Fibroblast of lung (primary cell): ENCODE results near the gene CPNE8. TPM values are rescaled to one million over a fixed set of nuclear protein-coding genes. Genes with fewer than 3 reads are reported as not detected.

Experiments used
- DNase-seq, 2 donors: peaks; one replicate each; pipeline versions ENCODE4 v3.0.0 to v3.0.0-alpha.2; 2010; ENCODE audit warnings: low read depth in 2 of 2
- H2AFZ ChIP-seq: 2 replicates; pipeline ENCODE4 v1.5.1; 2012; ENCODE audit warnings: low read length, control low read depth, inconsistent platforms
- H3K27ac ChIP-seq: 2 replicates; pipeline ENCODE4 v1.5.1; 2011; ENCODE audit warnings: low read length, control low read depth; ENCODE audit not compliant: insufficient read depth
- H3K27me3 ChIP-seq: 2 replicates; pipeline ENCODE4 v1.5.1; 2011; ENCODE audit warnings: mild to moderate bottlenecking, low read length; ENCODE audit not compliant: control insufficient read depth, insufficient read depth
- H3K36me3 ChIP-seq: 2 replicates; pipeline ENCODE4 v1.5.1; 2011; ENCODE audit warnings: low read length; ENCODE audit not compliant: control insufficient read depth, insufficient read depth
- H3K4me1 ChIP-seq: 2 replicates; pipeline ENCODE4 v1.5.1; 2011; ENCODE audit warnings: low read length; ENCODE audit not compliant: control insufficient read depth, insufficient read depth; ENCODE audit errors: extremely low read depth
- H3K4me2 ChIP-seq: 2 replicates; pipeline ENCODE4 v1.5.1; 2011; ENCODE audit warnings: low read length, control low read depth; ENCODE audit not compliant: insufficient read depth; ENCODE audit errors: extremely low read depth
- H3K4me3 ChIP-seq, 4 experiments: fragments of 200-600 bp in 1 of 4; sonication (generic) in 1 of 4; replicated peaks in 1 of 4; 2 replicates each; pipeline ENCODE4 v1.5.1; 2011 to 2016; ENCODE audit warnings: low read length in 4 of 4, low read depth in 3 of 4, mild to moderate bottlenecking in 3 of 4, control low read depth in 2 of 4, inconsistent platforms in 1 of 4, mixed read lengths in 1 of 4; ENCODE audit not compliant: insufficient read depth in 1 of 4; ENCODE audit errors: control extremely low read depth in 1 of 4
- H3K79me2 ChIP-seq: 2 replicates; pipeline ENCODE4 v1.5.1; 2012; ENCODE audit warnings: mild to moderate bottlenecking, low read length, inconsistent platforms; ENCODE audit not compliant: control insufficient read depth, insufficient read depth
- H3K9ac ChIP-seq: 2 replicates; pipeline ENCODE4 v1.5.1; 2011; ENCODE audit warnings: mild to moderate bottlenecking, low read length, control low read depth; ENCODE audit not compliant: insufficient read depth
- H3K9me3 ChIP-seq: 2 replicates; pipeline ENCODE4 v1.5.1; 2012; ENCODE audit warnings: low read depth, low read length; ENCODE audit not compliant: control insufficient read depth, insufficient read depth
- H4K20me1 ChIP-seq: 2 replicates; pipeline ENCODE4 v1.5.1; 2011; ENCODE audit warnings: low read length; ENCODE audit not compliant: control insufficient read depth, insufficient read depth; ENCODE audit errors: extremely low read depth
- EZH2 ChIP-seq: IDR thresholded peaks from 2 replicates; pipeline ENCODE4 v1.5.1; 2012; ENCODE audit warnings: low read length, control low read depth, mild to moderate bottlenecking; ENCODE audit errors: missing control alignments
- polyA plus RNA-seq, 2 donors: library from polyadenylated mRNA; depleted of rRNA in 1 of 2; stranded (reverse) in 1 of 2; unstranded in 1 of 2; fragments of >200 nt; gene quantifications; 2 replicates each; pipeline ENCODE4 v1.2.1, GENCODE V29; 2011 to 2012; ENCODE audit warnings: missing spikeins in 1 of 2
- total RNA-seq: library from RNA; depleted of rRNA; stranded (reverse); fragments of >200 nt; gene quantifications from 2 replicates; pipeline ENCODE4 v1.2.1, GENCODE V29; 2014
- TF ChIP-seq, protein P1 (sequence below), 2 donors: IDR thresholded peaks in 1 of 2; conservative IDR thresholded peaks in 1 of 2; 1 replicate in 1 of 2; 2 replicates in 1 of 2; pipeline ENCODE4 v1.5.1; 2011 to 2012; ENCODE audit warnings: low read length in 2 of 2, control low read depth in 1 of 2, inconsistent platforms in 1 of 2, low read depth in 1 of 2, mild to moderate bottlenecking in 1 of 2

Gene CPNE8
- total and polyA plus RNA-seq, 2 donors (not counting 1 experiment from before 2014, with no cell fraction given), result 9.8 to 13.4 TPM

DNA sequence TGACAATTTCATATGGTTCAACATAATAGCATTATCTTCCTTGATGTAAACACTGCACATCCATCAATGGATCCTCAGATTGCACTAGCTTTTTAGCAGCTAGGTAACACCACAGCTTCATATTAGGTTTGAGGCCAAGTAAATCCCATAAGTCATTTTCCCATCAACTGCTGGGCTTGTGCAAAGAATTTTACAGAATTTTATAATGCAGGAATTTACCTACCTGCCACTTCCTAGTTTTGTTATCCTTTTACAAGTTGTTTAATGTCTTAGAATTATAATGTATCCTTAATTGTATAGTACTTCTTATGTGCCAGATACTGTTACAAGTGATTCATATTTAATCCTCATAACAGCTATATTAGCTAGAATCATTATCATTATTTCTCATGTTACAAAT is 36.4 kb downstream of the CPNE8 start:
- no peak for TF ChIP-seq EZH2
- TF ChIP-seq, protein P1, sequence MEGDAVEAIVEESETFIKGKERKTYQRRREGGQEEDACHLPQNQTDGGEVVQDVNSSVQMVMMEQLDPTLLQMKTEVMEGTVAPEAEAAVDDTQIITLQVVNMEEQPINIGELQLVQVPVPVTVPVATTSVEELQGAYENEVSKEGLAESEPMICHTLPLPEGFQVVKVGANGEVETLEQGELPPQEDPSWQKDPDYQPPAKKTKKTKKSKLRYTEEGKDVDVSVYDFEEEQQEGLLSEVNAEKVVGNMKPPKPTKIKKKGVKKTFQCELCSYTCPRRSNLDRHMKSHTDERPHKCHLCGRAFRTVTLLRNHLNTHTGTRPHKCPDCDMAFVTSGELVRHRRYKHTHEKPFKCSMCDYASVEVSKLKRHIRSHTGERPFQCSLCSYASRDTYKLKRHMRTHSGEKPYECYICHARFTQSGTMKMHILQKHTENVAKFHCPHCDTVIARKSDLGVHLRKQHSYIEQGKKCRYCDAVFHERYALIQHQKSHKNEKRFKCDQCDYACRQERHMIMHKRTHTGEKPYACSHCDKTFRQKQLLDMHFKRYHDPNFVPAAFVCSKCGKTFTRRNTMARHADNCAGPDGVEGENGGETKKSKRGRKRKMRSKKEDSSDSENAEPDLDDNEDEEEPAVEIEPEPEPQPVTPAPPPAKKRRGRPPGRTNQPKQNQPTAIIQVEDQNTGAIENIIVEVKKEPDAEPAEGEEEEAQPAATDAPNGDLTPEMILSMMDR (conservative IDR thresholded peaks at IDR 0.05 in 1 of 2, IDR thresholded peaks at IDR 0.05 in 1 of 2; ENCODE audit: low read depth in 1 of 2, low read length in 2 of 2), result no peak
- no peak overlapping the region for H3K27ac ChIP-seq
- H3K9ac ChIP-seq, result no peak overlapping the region
- no peak for DNase-seq
- H3K27me3 ChIP-seq, result no peaks in the 10 kb centered on the region
- H3K79me2 ChIP-seq, result no peaks in the 10 kb centered on the region
- H3K36me3 ChIP-seq, result no peaks in the 10 kb centered on the region
- H3K4me2 ChIP-seq, result no peak overlapping the region
- no peaks in the 10 kb centered on the region for H4K20me1 ChIP-seq
- no peaks in the 10 kb centered on the region for H3K9me3 ChIP-seq
- no peak overlapping the region for H2AFZ ChIP-seq
- H3K4me1 ChIP-seq, result no peaks in the 10 kb centered on the region
- no peak overlapping the region for H3K4me3 ChIP-seq

DNA sequence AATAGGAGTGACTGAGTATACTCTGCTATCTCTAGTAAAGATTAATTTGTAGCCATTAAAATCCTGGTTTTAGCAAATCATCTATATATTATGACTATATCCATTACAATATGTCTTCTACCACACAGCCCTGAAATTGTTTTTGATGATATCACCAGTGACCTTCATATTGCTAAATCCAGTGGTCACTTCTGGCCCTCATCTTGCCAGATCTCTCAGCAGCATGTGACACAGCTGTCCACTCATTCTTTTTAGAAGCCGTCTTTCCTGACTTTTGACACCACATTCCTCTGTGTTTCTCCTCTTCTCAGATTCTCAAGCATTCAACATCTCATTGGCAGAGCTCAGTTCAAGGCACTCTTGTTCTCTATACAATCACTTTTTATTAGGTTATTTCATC is 54.9 kb downstream of the CPNE8 start:
- Histone ChIP-seq H3K36me3 (no peaks in the 10 kb centered on the region), H2AFZ (no peak overlapping the region), H3K4me2 (no peak overlapping the region), H3K9ac (no peak overlapping the region), H3K4me1 (peaks cover 2% of the 10 kb centered on the region), H3K79me2 (no peaks in the 10 kb centered on the region), H3K27ac (no peak overlapping the region), H4K20me1 (no peaks in the 10 kb centered on the region), H3K27me3 (no peaks in the 10 kb centered on the region), H3K9me3 (no peaks in the 10 kb centered on the region), H3K4me3 (no peak overlapping the region)
- peak in 1 of 2 donors; percentile 21 for DNase-seq
- TF ChIP-seq EZH2, result no peak
- TF ChIP-seq, protein P1 (conservative IDR thresholded peaks at IDR 0.05 in 1 of 2, IDR thresholded peaks at IDR 0.05 in 1 of 2; ENCODE audit: low read depth in 1 of 2, low read length in 2 of 2), result no peak

DNA sequence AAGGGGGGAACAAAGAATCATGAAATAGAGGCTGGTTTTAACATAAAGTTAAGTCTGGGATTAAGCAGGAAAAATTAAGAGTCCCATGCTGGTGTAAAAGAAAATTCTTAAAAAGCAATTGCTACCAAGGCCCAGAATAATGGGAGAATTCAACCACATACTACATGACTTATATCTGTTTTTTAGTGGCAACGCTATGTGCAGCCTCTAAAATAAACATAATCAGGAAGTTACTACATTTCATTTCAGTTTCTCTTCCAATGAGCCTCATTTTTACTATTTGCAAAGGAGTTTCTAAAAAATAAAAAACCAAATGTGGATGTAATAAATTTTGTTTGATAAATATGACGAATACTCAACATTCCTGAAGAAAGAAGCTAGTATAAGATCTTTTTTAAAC is 58.1 kb downstream of the CPNE8 start:
- no peak for DNase-seq
- H3K4me1 ChIP-seq, result peaks cover 2% of the 10 kb centered on the region

More for the DNA sequence above, 58.1 kb downstream of the CPNE8 start:
- Histone ChIP-seq H4K20me1 (no peaks in the 10 kb centered on the region), H3K79me2 (no peaks in the 10 kb centered on the region), H3K36me3 (no peaks in the 10 kb centered on the region), H3K4me2 (no peak overlapping the region), H3K27me3 (no peaks in the 10 kb centered on the region), H2AFZ (no peak overlapping the region), H3K27ac (no peak overlapping the region), H3K9ac (no peak overlapping the region), H3K9me3 (no peaks in the 10 kb centered on the region), H3K4me3 (no peak overlapping the region)
- TF ChIP-seq EZH2, result no peak
- TF ChIP-seq, protein P1 (conservative IDR thresholded peaks at IDR 0.05 in 1 of 2, IDR thresholded peaks at IDR 0.05 in 1 of 2; ENCODE audit: low read depth in 1 of 2, low read length in 2 of 2), result no peak
